Stomach (tissue), 9 donors: ENCODE data around the gene SLK. TPM values are rescaled to one million over a fixed set of nuclear protein-coding genes. Genes with fewer than 3 reads are reported as not detected.

ENCODE experiments used
- DNase-seq, 2 donors: peaks; one replicate each; pipeline versions ENCODE4 v3.0.0 to v3.0.0-alpha.2; 2013 to 2019
- H3K27ac ChIP-seq, 5 donors: fragments of 200-600 bp in 4 of 5; sonication (generic) in 4 of 5; one replicate each; pipeline ENCODE4 v1.5.1; 2013 to 2019; ENCODE audit warnings: mild to moderate bottlenecking in 1 of 5, moderate library complexity in 1 of 5
- H3K27me3 ChIP-seq, 3 donors: fragments of 200-600 bp; sonication (generic); one replicate each; pipeline ENCODE4 v1.5.1; 2017 to 2019; ENCODE audit warnings: mixed run types in 1 of 3
- H3K36me3 ChIP-seq, 4 donors: fragments of 200-600 bp; sonication (generic); 1 replicate in 3 of 4; 2 replicates in 1 of 4; pipeline ENCODE4 v1.5.1; 2016 to 2019
- H3K4me1 ChIP-seq, 4 donors: fragments of 200-600 bp; sonication (generic); one replicate each; pipeline ENCODE4 v1.5.1; 2016 to 2019
- H3K4me3 ChIP-seq, 4 donors: fragments of 200-600 bp; sonication (generic) in 3 of 4; one replicate each; pipeline ENCODE4 v1.5.1; 2016 to 2019; ENCODE audit warnings: mild to moderate bottlenecking in 1 of 4
- H3K9me3 ChIP-seq, 4 donors: fragments of 200-600 bp; sonication (generic); one replicate each; pipeline ENCODE4 v1.5.1; 2016 to 2019
- CTCF ChIP-seq, 7 experiments: fragments of 450-650 bp in 4 of 7; fragments of 200-600 bp in 3 of 7; sonication (generic) in 3 of 7; IDR thresholded peaks; one replicate each; pipeline ENCODE4 v1.5.1; 2016 to 2019; ENCODE audit warnings: antibody characterized with exemption in 7 of 7, control low read depth in 2 of 7, mild to moderate bottlenecking in 1 of 7
- EP300 ChIP-seq: sonication (generic); formaldehyde crosslinking; IDR thresholded peaks from one replicate; pipeline ENCODE4 v1.6.1; 2017; ENCODE audit warnings: antibody characterized with exemption
- POLR2A ChIP-seq, 4 donors: fragments of 450-650 bp; IDR thresholded peaks; one replicate each; pipeline ENCODE4 v1.6.1; 2016; ENCODE audit warnings: antibody characterized with exemption in 4 of 4, control low read depth in 2 of 4, mild to moderate bottlenecking in 1 of 4, moderate library complexity in 1 of 4
- POLR2AphosphoS5 ChIP-seq, 3 donors: sonication (generic); formaldehyde crosslinking; IDR thresholded peaks; one replicate each; pipeline ENCODE4 v1.6.1; 2016; ENCODE audit warnings: antibody characterized with exemption in 3 of 3
- WGBS, 5 donors: extraction: QIAGEN DNeasy Blood & Tissue Kit in 3 of 5; methylation state at CpG; one replicate each; pipeline versions ENCODE4 v1.1.5 to v1.1.7; 2013 to 2018; 5-methylcytosine and 5-hydroxymethylcytosine counted together
- intact Hi-C: fragments of 100-400 bp; cut with DNase I; formaldehyde crosslinking; loops from one replicate; pipeline ENCODE4 v1.15.1; 2023; ENCODE audit warnings: low total_unique reads
- polyA plus RNA-seq, 3 donors: library from polyadenylated mRNA; stranded (reverse); fragments of 200-250 nt; gene quantifications; one replicate each; pipeline ENCODE4 v1.2.3, GENCODE V29; 2013
- total RNA-seq, 5 donors: library from RNA; depleted of rRNA; stranded (reverse); fragments of >200 nt; gene quantifications; one replicate each; pipeline versions ENCODE4 v1.1.0 to v1.2.3, GENCODE V29; 2014 to 2016
- donor health status: healthy with polysubstance abuse.
- donor health status: Bipolar disorder and iron deficiency.
- donor health status: healthy.

Gene SLK
- total and polyA plus RNA-seq, 8 donors = 10.1 to 94.5 (median 47.2) TPM

DNA sequence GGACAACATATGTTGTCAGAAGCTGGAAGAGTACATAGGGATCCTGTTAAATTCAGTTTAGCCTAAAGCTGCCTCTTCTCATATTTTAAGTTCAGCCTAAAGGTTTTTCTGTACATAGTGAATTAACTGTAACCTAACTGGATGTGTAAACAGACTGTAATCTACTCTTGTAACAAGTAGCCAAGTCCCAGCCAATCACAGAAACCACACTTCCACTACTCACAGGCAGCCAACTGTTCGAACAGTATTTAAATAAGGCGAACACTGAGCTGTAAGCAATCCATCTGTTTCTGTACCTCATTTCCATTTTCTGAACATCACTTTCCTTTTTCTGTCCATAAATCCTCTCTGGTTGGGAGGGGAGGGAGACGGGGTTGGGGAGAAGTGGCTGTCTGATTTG is 34.0 kb upstream of the SLK start:
- Histone ChIP-seq H3K36me3 (no peaks in the 10 kb centered on the region), H3K4me1 (peaks cover 0 to 22% (median 12%) of the 10 kb centered on the region in 4 donors), H3K4me3 (no peak overlapping the region), H3K27ac (peak overlapping the region in 1 of 5 donors; percentile 21), H3K9me3 (no peaks in the 10 kb centered on the region), H3K27me3 (no peaks in the 10 kb centered on the region)
- WGBS, 5 donors = 25 to 53% (median 37%) methylated on average over 3 of the region's 3 CpGs
- intact Hi-C loops = no loop called here
- no peak for TF ChIP-seq EP300
- no peak for TF ChIP-seq POLR2A (IDR thresholded peaks at IDR 0.05)
- no peak for TF ChIP-seq CTCF (IDR thresholded peaks at IDR 0.05)
- no peak for TF ChIP-seq POLR2AphosphoS5 (IDR thresholded peaks at IDR 0.05)
- DNase-seq = peak in 1 of 2 donors; percentile 62

GRCh38 chr10:103933557-103934121 is 33.3 kb upstream of the SLK start:
- no peaks in the 10 kb centered on the region for H3K36me3 ChIP-seq
- TF ChIP-seq POLR2A (IDR thresholded peaks at IDR 0.05) (no peak), POLR2AphosphoS5 (IDR thresholded peaks at IDR 0.05) (no peak), EP300 (no peak), CTCF (IDR thresholded peaks at IDR 0.05) (no peak)
- DNase-seq = peak; percentile 28 to 61
- H3K27ac ChIP-seq = peak overlapping the region in 1 of 5 donors; percentile 32
- no peaks in the 10 kb centered on the region for H3K27me3 ChIP-seq
- intact Hi-C loops = no loop called here
- no peak overlapping the region for H3K4me3 ChIP-seq
- WGBS, 5 donors = 29 to 55% (median 32%) methylated on average over 4 of the region's 4 CpGs
- H3K4me1 ChIP-seq = peaks cover 0 to 22% (median 12%) of the 10 kb centered on the region in 4 donors
- H3K9me3 ChIP-seq = no peaks in the 10 kb centered on the region

- DNase-seq = no peak
- WGBS, 5 donors = 84 to 95% (median 91%) methylated on average over 6 of the region's 6 CpGs
- TF ChIP-seq CTCF (IDR thresholded peaks at IDR 0.05) (no peak), POLR2AphosphoS5 (IDR thresholded peaks at IDR 0.05) (no peak), EP300 (no peak), POLR2A (IDR thresholded peaks at IDR 0.05) (no peak)
- no peaks in the 10 kb centered on the region for H3K36me3 ChIP-seq
- intact Hi-C loops = no loop called here
- H3K27ac ChIP-seq = no peak overlapping the region
- no peaks in the 10 kb centered on the region for H3K27me3 ChIP-seq
- no peaks in the 10 kb centered on the region for H3K9me3 ChIP-seq
- H3K4me3 ChIP-seq = no peak overlapping the region
- H3K4me1 ChIP-seq = peaks cover 0 to 18% (median 12%) of the 10 kb centered on the region in 4 donors
Observed at GRCh38 chr10:103934308-103934707, 32.6 kb upstream of the SLK start.

DNA sequence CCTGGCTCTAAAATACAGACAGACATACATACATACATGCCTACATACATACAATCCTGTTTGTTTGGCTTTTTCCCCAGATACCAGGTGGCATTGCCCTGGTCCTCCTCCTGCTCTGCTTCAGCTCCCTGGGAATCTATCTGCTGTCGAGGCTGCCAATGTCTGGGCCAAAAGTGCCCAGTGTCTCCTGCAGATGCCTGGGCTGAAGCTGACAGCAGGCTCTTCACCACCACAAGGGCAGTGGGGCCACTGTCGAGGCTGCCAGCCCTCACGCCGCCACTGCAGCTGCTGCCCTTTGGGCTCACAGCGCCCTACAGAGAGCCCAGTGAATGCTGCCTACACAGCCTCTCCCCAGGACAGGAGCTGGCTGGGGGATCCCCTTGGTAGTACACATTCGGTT is 30.9 kb upstream of the SLK start:
- peaks cover 0 to 15% (median 11%) of the 10 kb centered on the region in 4 donors for H3K4me1 ChIP-seq
- no peaks in the 10 kb centered on the region for H3K27me3 ChIP-seq
- intact Hi-C loops = no loop called here
- WGBS, 5 donors = 76 to 87% (median 83%) methylated on average over 6 of the region's 6 CpGs
- no peak overlapping the region for H3K4me3 ChIP-seq
- H3K27ac ChIP-seq = no peak overlapping the region
- H3K36me3 ChIP-seq = no peaks in the 10 kb centered on the region
- DNase-seq = no peak
- no peaks in the 10 kb centered on the region for H3K9me3 ChIP-seq
- TF ChIP-seq CTCF (IDR thresholded peaks at IDR 0.05) = no peak
- TF ChIP-seq POLR2AphosphoS5 (IDR thresholded peaks at IDR 0.05) = no peak
- no peak for TF ChIP-seq POLR2A (IDR thresholded peaks at IDR 0.05)
- TF ChIP-seq EP300 = no peak
